ENCODE results near the gene DLX1. TPM values are rescaled to one million over a fixed set of nuclear protein-coding genes. Genes with fewer than 3 reads are reported as not detected.

Gene DLX1
- total RNA-seq, 4 donors from 2014 or later = not detected

DNA sequence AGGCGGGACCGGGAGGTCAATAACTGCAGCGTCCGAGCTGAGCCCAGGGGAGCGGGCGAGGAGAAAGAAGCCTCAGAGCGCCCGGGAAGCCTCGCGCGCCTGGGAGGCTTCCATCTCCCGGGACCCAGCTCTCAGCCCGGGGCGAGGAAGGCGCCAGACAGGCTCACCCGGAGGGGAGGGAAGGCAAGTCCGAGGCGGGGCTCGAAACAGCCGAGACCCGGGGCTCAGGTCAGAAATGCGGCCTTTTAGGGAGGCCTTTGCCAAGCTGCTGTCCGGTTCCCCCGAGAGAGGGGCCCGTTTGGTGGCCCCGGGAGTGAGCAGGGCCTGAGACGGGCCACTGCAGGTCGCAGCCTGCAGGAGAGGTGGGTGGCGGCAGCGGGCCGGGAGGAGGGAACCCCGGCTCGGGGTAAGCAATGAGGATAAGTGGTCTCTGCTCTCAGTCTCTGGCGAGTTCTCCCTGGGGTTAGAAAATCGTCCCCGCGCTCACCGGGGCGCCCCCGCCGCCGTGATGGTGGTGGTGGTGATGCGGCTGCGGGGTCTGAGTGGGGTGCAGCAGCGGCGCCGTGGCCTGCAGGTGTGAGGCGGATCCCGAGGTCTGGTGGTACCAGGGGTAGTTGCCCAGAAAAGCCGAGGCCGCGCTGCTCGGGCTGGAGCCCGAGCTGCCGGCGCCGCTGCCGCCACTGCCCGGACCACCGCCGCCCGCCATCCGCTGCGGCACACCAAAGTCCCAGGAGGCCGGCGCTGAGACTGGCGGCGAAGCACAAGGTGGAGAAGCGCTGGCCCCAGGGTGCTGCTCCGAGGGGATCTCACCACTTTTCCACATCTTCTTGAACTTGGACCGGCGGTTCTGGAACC lies 15.0 kb downstream of the DLX1 start:
- no peaks in the 10 kb centered on the region for H3K36me3 ChIP-seq
- no peak overlapping the region for H3K27ac ChIP-seq
- DNase-seq = peak in 1 of 3 donors; percentile 46
- no peak overlapping the region for H3K4me3 ChIP-seq
- peaks cover 0 to 76% of the 10 kb centered on the region in 2 donors for H3K27me3 ChIP-seq
- peaks cover 0 to 5% (median 0%) of the 10 kb centered on the region in 4 donors for H3K9me3 ChIP-seq
- no peak for TF ChIP-seq POLR2A (IDR thresholded peaks at IDR 0.05)
- TF ChIP-seq, protein P1, sequence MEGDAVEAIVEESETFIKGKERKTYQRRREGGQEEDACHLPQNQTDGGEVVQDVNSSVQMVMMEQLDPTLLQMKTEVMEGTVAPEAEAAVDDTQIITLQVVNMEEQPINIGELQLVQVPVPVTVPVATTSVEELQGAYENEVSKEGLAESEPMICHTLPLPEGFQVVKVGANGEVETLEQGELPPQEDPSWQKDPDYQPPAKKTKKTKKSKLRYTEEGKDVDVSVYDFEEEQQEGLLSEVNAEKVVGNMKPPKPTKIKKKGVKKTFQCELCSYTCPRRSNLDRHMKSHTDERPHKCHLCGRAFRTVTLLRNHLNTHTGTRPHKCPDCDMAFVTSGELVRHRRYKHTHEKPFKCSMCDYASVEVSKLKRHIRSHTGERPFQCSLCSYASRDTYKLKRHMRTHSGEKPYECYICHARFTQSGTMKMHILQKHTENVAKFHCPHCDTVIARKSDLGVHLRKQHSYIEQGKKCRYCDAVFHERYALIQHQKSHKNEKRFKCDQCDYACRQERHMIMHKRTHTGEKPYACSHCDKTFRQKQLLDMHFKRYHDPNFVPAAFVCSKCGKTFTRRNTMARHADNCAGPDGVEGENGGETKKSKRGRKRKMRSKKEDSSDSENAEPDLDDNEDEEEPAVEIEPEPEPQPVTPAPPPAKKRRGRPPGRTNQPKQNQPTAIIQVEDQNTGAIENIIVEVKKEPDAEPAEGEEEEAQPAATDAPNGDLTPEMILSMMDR (IDR thresholded peaks at IDR 0.05) = no peak
- peaks cover 0 to 74% (median 34%) of the 10 kb centered on the region in 4 donors for H3K4me1 ChIP-seq

DNA sequence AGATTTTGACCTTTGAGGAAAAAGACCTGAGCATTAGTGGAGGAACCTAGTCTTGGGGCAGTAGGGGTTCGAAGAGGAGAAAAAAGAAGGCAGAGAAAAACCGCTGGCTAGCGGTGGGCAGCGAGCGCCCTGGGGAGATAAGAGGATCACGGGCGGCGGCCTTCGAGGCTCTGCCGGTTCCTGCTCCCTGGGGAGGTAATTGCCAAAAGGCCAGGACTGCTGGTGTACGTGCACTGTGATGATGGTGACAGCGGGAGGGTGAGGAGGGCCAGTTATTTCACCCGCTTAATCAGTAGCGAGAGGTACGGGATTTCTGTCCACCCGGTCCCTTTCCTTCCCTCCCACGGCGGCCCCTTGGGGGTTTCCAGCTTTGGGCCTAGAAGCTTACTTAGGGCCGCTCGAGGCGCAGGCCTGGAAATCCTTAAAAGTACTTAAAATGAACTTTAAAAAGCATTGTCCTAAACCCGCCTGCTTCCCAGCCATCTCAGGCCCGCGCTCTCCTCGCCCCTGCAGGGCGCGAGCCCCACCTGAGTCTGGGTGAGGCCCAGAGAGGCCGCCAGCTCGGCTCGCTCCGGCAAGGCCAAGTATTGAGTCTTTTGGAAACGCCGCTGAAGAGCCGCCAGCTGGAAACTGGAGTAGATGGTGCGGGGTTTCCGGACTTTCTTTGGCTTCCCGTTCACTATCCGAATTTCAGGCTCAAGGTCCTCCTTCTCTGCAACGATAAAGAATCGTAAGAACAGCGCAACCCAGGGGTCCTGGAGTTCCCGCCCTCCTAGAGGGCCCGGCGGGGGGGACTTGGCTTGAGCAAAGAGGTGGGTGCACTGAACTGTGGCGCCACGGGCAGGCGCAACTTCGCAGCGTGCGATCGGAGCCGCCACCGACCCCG lies 15.9 kb downstream of the DLX1 start:
- peaks cover 0 to 1% (median 0%) of the 10 kb centered on the region in 4 donors for H3K9me3 ChIP-seq
- peaks cover 0 to 76% of the 10 kb centered on the region in 2 donors for H3K27me3 ChIP-seq
- no peaks in the 10 kb centered on the region for H3K36me3 ChIP-seq
- H3K4me1 ChIP-seq = peaks cover 0 to 71% (median 31%) of the 10 kb centered on the region in 4 donors
- peak in 1 of 3 donors; percentile 50 for DNase-seq
- H3K27ac ChIP-seq = no peak overlapping the region
- peak overlapping the region in 3 of 4 donors; percentile 48 to 58 (median 55) for H3K4me3 ChIP-seq
- TF ChIP-seq, protein P1 (IDR thresholded peaks at IDR 0.05) = no peak
- TF ChIP-seq POLR2A (IDR thresholded peaks at IDR 0.05) = no peak

DNA sequence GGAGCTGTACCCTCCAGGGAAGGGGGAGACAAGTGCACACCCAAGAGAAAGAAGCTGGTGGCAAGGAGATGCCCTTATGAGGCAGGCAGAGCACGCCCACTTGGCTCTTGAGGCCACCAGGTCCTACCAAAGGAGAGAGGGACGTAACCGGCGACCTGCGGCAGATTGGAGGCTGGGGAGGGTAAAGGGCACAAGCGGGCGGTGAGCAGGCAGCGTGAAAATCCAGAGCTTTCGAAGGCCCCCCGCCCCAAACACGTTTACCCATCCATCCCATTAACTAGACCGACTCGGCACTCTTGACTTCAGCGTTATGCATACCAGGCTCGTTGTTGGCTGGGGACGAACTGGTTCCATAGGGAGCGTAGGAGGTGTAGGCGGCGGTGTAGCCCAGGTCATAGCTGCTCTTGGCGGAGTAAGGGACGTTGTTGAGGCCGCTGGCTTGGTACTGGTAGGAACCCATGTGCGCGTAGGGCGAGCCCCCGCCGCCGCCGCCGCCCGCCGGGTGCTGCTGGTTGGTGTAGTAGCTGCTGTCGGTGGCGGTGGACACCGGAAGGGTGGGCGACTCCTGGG lies 16.6 kb downstream of the DLX1 start:
- peaks cover 0 to 76% of the 10 kb centered on the region in 2 donors for H3K27me3 ChIP-seq
- peak overlapping the region; percentile 38 to 58 (median 52) for H3K4me3 ChIP-seq
- peak in 1 of 3 donors; percentile 56 for DNase-seq
- H3K36me3 ChIP-seq = no peaks in the 10 kb centered on the region
- no peak overlapping the region for H3K27ac ChIP-seq
- TF ChIP-seq, protein P1 (IDR thresholded peaks at IDR 0.05) = no peak
- H3K4me1 ChIP-seq = peaks cover 0 to 70% (median 30%) of the 10 kb centered on the region in 4 donors
- no peaks in the 10 kb centered on the region for H3K9me3 ChIP-seq

DNA sequence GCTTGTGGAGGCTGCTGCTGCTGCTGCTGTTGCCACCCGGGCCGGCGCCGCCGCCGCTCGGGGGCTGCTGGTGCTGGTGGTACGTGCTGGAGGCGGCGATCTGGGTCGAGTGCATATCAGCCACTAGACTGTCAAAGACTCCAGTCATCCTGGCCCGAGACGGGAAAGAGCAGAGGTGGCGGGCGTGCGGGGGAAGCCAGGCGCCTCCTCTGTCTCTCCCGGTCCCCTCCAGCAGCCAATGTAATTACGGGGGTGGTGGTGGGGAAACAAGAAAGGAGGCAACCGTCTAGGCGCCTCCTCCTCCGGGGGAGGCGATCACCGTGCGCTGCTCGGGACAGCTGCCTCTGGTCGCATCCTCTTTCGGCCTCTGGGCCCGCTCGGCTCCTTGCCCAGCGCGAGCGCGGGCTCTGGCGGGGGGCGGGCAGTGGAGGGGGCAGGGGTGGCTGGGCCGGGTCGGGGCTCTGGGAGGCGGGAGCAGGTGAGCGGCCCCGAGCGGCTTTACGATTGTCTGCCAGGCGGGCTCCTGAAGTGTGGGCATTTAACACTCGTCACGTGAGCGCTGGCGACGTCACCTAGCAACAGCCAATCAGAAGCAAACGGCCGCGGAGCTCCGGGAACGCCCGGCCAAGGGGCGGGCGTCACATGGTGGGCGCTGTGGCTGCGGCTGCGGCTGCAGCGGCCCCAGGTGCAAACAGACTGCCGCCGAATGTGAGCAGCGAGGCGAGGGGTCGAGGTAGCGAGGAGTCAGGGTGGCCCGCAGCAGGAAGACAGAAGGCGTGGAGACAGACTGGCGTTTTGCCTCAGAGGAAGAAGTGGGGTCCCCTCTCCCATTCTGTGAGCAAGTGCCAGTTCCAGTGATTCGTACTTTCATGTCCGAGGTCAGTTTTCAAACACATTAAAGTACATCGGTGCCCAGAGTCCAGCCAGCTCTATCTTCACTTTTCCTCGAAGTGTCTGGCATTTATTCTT lies 17.4 kb downstream of the DLX1 start, which contains the start of gene DLX2:
DLX2 (minus strand) TSS at position 510 of the 969 bp plus-strand sequence; CDS start at position 148, 362 bp downstream.
- H3K4me1 ChIP-seq = peaks cover 0 to 64% (median 28%) of the 10 kb centered on the region in 4 donors
- no peaks in the 10 kb centered on the region for H3K36me3 ChIP-seq
- H3K27me3 ChIP-seq = peaks cover 0 to 75% of the 10 kb centered on the region in 2 donors
- H3K27ac ChIP-seq = no peak within 1 kb of the TSS
- H3K4me3 ChIP-seq = peak within 1 kb of the TSS; percentile 38 to 58 (median 52)
- DNase-seq = peak; percentile 71 to 90 (median 89)
- TF ChIP-seq, protein P1 (IDR thresholded peaks at IDR 0.05) = no peak
- no peak for TF ChIP-seq POLR2A (IDR thresholded peaks at IDR 0.05)
- no peaks in the 10 kb centered on the region for H3K9me3 ChIP-seq

Measured in Peyer's patch (tissue), 4 donors.